Ovary (tissue), 3 donors: ENCODE data around the gene CD81.

Source experiments
- CTCF ChIP-seq, 3 donors: fragments of 450-650 bp in 2 of 3; fragments of 200-600 bp in 1 of 3; IDR thresholded peaks; one replicate each; pipeline versions ENCODE4 v1.5.1 to v1.8.0; 2016 to 2022; ENCODE audit warnings: antibody characterized with exemption in 3 of 3, mild to moderate bottlenecking in 1 of 3
- POLR2A ChIP-seq: fragments of 450-650 bp; IDR thresholded peaks from one replicate; pipeline ENCODE4 v1.6.1; 2017; ENCODE audit warnings: antibody characterized with exemption, mild to moderate bottlenecking, moderate library complexity
- donor health status: DM: no; HTN: no; CAD: no.

- TF ChIP-seq CTCF (IDR thresholded peaks at IDR 0.05) (no peak), POLR2A (no peak)
Measured at GRCh38 chr11:2395856-2396255, 18.7 kb downstream of the CD81 start.
